ENCODE data around the gene MAP3K1. TPM values are rescaled to one million over a fixed set of nuclear protein-coding genes. Genes with fewer than 3 reads are reported as not detected.

MAP3K1 gene
- total and polyA plus RNA-seq, 4 donors, result 2.4 to 15.4 (median 6.7) TPM

DNA sequence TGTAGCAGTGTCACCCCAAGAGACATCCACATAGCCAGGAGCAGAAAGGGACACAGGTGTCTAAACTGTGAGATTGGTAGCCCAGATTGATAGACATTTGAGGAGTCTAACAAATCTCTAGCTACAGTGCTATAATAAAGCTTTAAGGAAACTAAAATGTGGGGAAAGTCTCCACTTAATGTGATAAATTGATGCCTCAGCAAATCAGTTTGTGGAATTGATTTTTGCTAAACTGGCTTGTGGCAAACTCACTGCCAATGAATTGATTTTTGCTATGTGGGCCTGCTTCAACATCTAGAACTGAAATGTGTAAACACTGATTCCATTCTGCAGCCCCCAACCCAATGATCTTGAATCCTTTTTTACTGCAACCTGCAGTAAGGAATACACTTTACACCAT, 16.8 kb upstream of the MAP3K1 start (continued):
- TF ChIP-seq, protein P1, sequence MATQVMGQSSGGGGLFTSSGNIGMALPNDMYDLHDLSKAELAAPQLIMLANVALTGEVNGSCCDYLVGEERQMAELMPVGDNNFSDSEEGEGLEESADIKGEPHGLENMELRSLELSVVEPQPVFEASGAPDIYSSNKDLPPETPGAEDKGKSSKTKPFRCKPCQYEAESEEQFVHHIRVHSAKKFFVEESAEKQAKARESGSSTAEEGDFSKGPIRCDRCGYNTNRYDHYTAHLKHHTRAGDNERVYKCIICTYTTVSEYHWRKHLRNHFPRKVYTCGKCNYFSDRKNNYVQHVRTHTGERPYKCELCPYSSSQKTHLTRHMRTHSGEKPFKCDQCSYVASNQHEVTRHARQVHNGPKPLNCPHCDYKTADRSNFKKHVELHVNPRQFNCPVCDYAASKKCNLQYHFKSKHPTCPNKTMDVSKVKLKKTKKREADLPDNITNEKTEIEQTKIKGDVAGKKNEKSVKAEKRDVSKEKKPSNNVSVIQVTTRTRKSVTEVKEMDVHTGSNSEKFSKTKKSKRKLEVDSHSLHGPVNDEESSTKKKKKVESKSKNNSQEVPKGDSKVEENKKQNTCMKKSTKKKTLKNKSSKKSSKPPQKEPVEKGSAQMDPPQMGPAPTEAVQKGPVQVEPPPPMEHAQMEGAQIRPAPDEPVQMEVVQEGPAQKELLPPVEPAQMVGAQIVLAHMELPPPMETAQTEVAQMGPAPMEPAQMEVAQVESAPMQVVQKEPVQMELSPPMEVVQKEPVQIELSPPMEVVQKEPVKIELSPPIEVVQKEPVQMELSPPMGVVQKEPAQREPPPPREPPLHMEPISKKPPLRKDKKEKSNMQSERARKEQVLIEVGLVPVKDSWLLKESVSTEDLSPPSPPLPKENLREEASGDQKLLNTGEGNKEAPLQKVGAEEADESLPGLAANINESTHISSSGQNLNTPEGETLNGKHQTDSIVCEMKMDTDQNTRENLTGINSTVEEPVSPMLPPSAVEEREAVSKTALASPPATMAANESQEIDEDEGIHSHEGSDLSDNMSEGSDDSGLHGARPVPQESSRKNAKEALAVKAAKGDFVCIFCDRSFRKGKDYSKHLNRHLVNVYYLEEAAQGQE (IDR thresholded peaks at IDR 0.05), result no peak
- no peak for TF ChIP-seq HNF4G (IDR thresholded peaks at IDR 0.05)
- TF ChIP-seq, protein P2, sequence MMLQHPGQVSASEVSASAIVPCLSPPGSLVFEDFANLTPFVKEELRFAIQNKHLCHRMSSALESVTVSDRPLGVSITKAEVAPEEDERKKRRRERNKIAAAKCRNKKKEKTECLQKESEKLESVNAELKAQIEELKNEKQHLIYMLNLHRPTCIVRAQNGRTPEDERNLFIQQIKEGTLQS (IDR thresholded peaks at IDR 0.05), result no peak

DNA sequence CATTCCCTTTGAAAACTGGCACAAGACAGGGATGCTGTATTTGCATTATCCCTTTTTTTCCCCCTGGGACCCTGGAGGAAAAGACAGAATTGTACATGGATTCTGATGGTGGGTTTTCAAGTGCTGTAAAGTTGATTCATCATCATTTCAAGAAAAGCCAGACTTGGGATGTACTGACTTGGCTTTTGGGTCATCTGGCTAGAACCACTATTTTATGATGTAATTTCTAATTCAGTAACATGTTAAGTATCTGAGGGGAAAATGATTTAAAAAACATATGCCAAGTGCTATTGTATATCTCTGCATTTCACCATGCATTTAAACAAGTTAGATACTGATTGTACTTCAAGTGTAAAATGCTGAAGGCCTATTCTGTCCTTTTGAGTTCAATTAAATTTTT, 15.2 kb upstream of the MAP3K1 start:
- no peak overlapping the region for H3K9ac ChIP-seq (ENCODE audit: low read depth in 1 of 2, low read length in 2 of 2)
- H3K4me1 ChIP-seq (ENCODE audit: control insufficient read depth in 4 of 4, insufficient read depth in 4 of 4, low read length in 3 of 4), result peaks cover 0 to 1% (median 0%) of the 10 kb centered on the region in 4 donors
- H3K27me3 ChIP-seq (ENCODE audit: control insufficient read depth in 4 of 4, insufficient read depth in 4 of 4, low read length in 3 of 4), result no peaks in the 10 kb centered on the region
- TF ChIP-seq YY1 (IDR thresholded peaks at IDR 0.05) (no peak), EGR1 (IDR thresholded peaks at IDR 0.05; ENCODE audit: low read depth in 2 of 2) (no peak), SP1 (IDR thresholded peaks at IDR 0.05) (no peak), HNF4A (conservative IDR thresholded peaks at IDR 0.05) (no peak), HNF4G (IDR thresholded peaks at IDR 0.05) (no peak), GABPA (IDR thresholded peaks at IDR 0.05 in 1 of 2, conservative IDR thresholded peaks at IDR 0.05 in 1 of 2) (no peak), RAD21 (IDR thresholded peaks at IDR 0.05) (no peak), FOXA2 (IDR thresholded peaks at IDR 0.05) (no peak), NR2F2 (IDR thresholded peaks at IDR 0.05) (no peak), TAF1 (conservative IDR thresholded peaks at IDR 0.05) (no peak), RXRA (IDR thresholded peaks at IDR 0.05) (no peak), FOXA1 (IDR thresholded peaks at IDR 0.05) (no peak)
- TF ChIP-seq, protein P3, sequence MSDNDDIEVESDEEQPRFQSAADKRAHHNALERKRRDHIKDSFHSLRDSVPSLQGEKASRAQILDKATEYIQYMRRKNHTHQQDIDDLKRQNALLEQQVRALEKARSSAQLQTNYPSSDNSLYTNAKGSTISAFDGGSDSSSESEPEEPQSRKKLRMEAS (IDR thresholded peaks at IDR 0.05), result no peak
- TF ChIP-seq, protein P4, sequence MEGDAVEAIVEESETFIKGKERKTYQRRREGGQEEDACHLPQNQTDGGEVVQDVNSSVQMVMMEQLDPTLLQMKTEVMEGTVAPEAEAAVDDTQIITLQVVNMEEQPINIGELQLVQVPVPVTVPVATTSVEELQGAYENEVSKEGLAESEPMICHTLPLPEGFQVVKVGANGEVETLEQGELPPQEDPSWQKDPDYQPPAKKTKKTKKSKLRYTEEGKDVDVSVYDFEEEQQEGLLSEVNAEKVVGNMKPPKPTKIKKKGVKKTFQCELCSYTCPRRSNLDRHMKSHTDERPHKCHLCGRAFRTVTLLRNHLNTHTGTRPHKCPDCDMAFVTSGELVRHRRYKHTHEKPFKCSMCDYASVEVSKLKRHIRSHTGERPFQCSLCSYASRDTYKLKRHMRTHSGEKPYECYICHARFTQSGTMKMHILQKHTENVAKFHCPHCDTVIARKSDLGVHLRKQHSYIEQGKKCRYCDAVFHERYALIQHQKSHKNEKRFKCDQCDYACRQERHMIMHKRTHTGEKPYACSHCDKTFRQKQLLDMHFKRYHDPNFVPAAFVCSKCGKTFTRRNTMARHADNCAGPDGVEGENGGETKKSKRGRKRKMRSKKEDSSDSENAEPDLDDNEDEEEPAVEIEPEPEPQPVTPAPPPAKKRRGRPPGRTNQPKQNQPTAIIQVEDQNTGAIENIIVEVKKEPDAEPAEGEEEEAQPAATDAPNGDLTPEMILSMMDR (IDR thresholded peaks at IDR 0.05; ENCODE audit: low read depth, low read length, missing input control), result no peak
- no peak overlapping the region for H3K27ac ChIP-seq (ENCODE audit: low read depth in 1 of 2, low read length in 2 of 2)
- no peak overlapping the region for H3K4me3 ChIP-seq (ENCODE audit: low read depth in 1 of 3, low read length in 3 of 3)
- H3K9me3 ChIP-seq (ENCODE audit: control insufficient read depth in 4 of 4, low read length in 3 of 4), result no peaks in the 10 kb centered on the region
- no peak for DNase-seq (ENCODE audit: low spot score)
- H3K36me3 ChIP-seq (ENCODE audit: control insufficient read depth in 4 of 4, insufficient read depth in 3 of 4, low read depth in 1 of 4, low read length in 3 of 4), result no peaks in the 10 kb centered on the region

DNA sequence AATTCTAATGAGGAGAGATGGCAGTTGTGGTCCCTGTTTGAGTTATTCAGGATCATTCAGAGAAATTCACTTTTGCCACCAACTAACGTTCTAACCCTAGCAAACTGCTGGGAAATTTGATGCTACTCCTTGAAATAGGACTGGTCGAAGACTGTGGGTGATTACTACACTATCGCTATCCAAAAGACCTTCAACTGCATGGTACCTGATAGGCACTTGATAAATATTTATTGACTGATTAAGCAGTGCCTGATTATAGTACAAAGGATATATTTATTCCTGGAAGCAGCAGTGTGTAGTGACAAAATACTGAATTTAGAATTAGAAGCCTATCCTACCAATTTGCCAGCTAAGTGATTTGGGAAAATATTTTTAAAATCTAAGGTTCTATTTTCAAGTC, 14.1 kb upstream of the MAP3K1 start:
- 75% methylated on average over 3 of the region's 3 CpGs for WGBS
- H3K9me3 ChIP-seq (ENCODE audit: control insufficient read depth in 4 of 4, low read length in 3 of 4), result no peaks in the 10 kb centered on the region
- no peak overlapping the region for H3K9ac ChIP-seq (ENCODE audit: low read depth in 1 of 2, low read length in 2 of 2)
- H3K27me3 ChIP-seq (ENCODE audit: control insufficient read depth in 4 of 4, insufficient read depth in 4 of 4, low read length in 3 of 4), result no peaks in the 10 kb centered on the region
- H3K27ac ChIP-seq (ENCODE audit: low read depth in 1 of 2, low read length in 2 of 2), result no peak overlapping the region
- DNase-seq (ENCODE audit: low spot score), result no peak
- no peak overlapping the region for H3K4me3 ChIP-seq (ENCODE audit: low read depth in 1 of 3, low read length in 3 of 3)
- H3K4me1 ChIP-seq (ENCODE audit: control insufficient read depth in 4 of 4, insufficient read depth in 4 of 4, low read length in 3 of 4), result peaks cover 0 to 1% (median 0%) of the 10 kb centered on the region in 4 donors
- no peaks in the 10 kb centered on the region for H3K36me3 ChIP-seq (ENCODE audit: control insufficient read depth in 4 of 4, insufficient read depth in 3 of 4, low read depth in 1 of 4, low read length in 3 of 4)
- TF ChIP-seq RAD21 (IDR thresholded peaks at IDR 0.05), result no peak
- TF ChIP-seq, protein P5, sequence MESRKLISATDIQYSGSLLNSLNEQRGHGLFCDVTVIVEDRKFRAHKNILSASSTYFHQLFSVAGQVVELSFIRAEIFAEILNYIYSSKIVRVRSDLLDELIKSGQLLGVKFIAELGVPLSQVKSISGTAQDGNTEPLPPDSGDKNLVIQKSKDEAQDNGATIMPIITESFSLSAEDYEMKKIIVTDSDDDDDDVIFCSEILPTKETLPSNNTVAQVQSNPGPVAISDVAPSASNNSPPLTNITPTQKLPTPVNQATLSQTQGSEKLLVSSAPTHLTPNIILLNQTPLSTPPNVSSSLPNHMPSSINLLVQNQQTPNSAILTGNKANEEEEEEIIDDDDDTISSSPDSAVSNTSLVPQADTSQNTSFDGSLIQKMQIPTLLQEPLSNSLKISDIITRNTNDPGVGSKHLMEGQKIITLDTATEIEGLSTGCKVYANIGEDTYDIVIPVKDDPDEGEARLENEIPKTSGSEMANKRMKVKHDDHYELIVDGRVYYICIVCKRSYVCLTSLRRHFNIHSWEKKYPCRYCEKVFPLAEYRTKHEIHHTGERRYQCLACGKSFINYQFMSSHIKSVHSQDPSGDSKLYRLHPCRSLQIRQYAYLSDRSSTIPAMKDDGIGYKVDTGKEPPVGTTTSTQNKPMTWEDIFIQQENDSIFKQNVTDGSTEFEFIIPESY (IDR thresholded peaks at IDR 0.05), result no peak
- TF ChIP-seq JUND (IDR thresholded peaks at IDR 0.05), result no peak
- no peak for TF ChIP-seq FOXA1 (IDR thresholded peaks at IDR 0.05)
- TF ChIP-seq, protein P2 (IDR thresholded peaks at IDR 0.05), result no peak
- no peak for TF ChIP-seq HNF4A (conservative IDR thresholded peaks at IDR 0.05)
- TF ChIP-seq TAF1 (conservative IDR thresholded peaks at IDR 0.05), result no peak
- no peak for TF ChIP-seq HNF4G (IDR thresholded peaks at IDR 0.05)
- TF ChIP-seq, protein P3 (IDR thresholded peaks at IDR 0.05), result no peak
- TF ChIP-seq RXRA (IDR thresholded peaks at IDR 0.05), result no peak
- TF ChIP-seq, protein P4 (IDR thresholded peaks at IDR 0.05; ENCODE audit: low read depth, low read length, missing input control), result no peak
- TF ChIP-seq NR2F2 (IDR thresholded peaks at IDR 0.05), result no peak
- no peak for TF ChIP-seq YY1 (IDR thresholded peaks at IDR 0.05)
- TF ChIP-seq GABPA (IDR thresholded peaks at IDR 0.05 in 1 of 2, conservative IDR thresholded peaks at IDR 0.05 in 1 of 2), result no peak
- no peak for TF ChIP-seq SP1 (IDR thresholded peaks at IDR 0.05)
